Right lobe of liver (tissue), 4 donors: Measurements from ENCODE around the gene PYGM.

Experiments used
- POLR2A ChIP-seq: fragments of 450-650 bp; IDR thresholded peaks from one replicate; pipeline ENCODE4 v1.6.1; 2017; ENCODE audit warnings: antibody characterized with exemption, mild to moderate bottlenecking
- TF ChIP-seq, protein P1 (sequence below), 4 donors: fragments of 200-600 bp in 3 of 4; fragments of 450-650 bp in 1 of 4; IDR thresholded peaks; one replicate each; pipeline versions ENCODE4 v1.5.1 to v1.8.0; 2016 to 2022; ENCODE audit warnings: antibody characterized with exemption in 4 of 4, mild to moderate bottlenecking in 2 of 4
- donor health status: DM: no; HTN: no; CAD: no.
- donor health status: DM: no; HTN: no; CAD: no.
- donor health status: DM: no; HTN: yes; CAD: no.

DNA sequence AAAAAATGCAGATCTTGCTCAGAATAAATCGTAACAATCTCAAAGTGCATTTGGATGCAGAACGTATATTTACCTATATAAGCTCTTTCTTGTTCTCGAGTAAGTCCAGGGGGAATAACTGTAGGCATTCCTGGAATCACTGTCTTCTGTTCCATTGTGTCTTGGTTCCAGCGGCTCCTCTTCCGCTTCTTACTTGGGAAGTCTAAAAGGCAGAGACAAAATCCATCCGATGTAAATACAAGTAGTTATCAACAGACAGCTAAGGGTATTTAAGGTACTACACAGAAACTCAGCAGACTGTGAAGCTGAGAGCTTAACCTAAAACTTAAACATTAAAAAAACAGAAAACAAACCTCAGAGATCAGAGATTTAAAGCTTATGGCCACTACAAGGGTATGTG, 16.7 kb upstream of the PYGM start:
- TF ChIP-seq, protein P1, sequence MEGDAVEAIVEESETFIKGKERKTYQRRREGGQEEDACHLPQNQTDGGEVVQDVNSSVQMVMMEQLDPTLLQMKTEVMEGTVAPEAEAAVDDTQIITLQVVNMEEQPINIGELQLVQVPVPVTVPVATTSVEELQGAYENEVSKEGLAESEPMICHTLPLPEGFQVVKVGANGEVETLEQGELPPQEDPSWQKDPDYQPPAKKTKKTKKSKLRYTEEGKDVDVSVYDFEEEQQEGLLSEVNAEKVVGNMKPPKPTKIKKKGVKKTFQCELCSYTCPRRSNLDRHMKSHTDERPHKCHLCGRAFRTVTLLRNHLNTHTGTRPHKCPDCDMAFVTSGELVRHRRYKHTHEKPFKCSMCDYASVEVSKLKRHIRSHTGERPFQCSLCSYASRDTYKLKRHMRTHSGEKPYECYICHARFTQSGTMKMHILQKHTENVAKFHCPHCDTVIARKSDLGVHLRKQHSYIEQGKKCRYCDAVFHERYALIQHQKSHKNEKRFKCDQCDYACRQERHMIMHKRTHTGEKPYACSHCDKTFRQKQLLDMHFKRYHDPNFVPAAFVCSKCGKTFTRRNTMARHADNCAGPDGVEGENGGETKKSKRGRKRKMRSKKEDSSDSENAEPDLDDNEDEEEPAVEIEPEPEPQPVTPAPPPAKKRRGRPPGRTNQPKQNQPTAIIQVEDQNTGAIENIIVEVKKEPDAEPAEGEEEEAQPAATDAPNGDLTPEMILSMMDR (IDR thresholded peaks at IDR 0.05): no peak
- TF ChIP-seq POLR2A: no peak
